ENCODE data around the gene TRAF3IP3.

The TRAF3IP3 gene, protein sequence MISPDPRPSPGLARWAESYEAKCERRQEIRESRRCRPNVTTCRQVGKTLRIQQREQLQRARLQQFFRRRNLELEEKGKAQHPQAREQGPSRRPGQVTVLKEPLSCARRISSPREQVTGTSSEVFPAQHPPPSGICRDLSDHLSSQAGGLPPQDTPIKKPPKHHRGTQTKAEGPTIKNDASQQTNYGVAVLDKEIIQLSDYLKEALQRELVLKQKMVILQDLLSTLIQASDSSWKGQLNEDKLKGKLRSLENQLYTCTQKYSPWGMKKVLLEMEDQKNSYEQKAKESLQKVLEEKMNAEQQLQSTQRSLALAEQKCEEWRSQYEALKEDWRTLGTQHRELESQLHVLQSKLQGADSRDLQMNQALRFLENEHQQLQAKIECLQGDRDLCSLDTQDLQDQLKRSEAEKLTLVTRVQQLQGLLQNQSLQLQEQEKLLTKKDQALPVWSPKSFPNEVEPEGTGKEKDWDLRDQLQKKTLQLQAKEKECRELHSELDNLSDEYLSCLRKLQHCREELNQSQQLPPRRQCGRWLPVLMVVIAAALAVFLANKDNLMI

DNA sequence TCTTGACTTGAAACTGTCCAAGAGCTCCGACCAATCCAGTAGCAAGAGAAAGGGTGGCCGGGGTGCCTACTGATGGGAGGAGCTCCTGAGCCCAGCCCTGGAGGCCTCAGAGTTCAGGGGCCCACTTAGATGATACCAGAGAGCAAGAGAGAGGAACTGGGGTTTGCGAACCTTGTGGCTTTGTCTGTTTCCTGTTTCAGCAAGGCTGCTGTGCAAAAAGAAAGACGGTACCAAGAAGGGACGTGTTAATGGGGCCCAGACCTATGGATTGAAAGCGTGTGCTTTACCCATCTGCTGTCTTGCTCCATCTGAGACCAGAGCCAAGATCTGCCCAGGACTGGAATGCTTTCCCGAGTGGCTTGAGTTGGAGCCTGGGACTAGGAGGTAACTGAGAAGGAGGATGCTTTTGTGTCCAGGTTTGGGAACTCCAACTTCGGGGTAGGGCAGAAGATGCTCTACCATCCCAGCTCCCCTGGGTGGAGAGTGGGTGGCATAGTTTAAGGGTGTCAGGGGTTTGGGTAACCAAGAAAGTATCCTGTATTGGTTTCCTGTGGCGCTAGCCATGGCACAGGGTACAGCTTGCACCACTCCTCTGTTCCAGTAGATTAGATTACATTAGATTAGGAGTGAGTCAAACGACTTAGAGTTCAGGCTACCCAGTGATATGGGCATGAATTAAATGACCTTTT is at the start of gene TRAF3IP3:
Gene TRAF3IP3, plus strand, starts transcription at position 128 of the 689 bp plus-strand sequence. CDS start 3,987 bp downstream, outside the sequence.
- DNase-seq, result no peak

GRCh38 chr1:209706622-209707021 is 49.2 kb upstream of the TRAF3IP3 start:
- DNase-seq, result no peak

GRCh38 chr1:209707308-209707707 is 48.5 kb upstream of the TRAF3IP3 start:
- DNase-seq, result no peak

DNA sequence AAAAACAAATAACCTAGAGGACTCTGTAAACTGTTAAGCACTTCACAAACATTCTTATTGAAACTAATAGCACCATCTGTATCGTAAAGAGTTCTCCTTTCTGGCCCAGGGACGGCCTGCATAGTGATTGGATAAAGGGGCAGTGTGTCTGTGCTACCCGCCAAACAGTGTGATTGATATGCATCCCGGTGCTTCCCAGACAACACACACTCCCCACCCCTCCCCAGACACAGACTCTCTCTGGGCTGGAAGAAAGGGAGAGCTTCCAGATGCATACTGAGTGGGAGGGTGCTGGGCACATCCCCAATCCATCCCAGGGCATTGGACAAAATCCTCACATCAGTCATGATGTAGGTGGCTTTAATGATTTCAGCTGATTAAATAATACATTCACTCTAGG is 47.6 kb upstream of the TRAF3IP3 start:
- no peak for DNase-seq

DNA sequence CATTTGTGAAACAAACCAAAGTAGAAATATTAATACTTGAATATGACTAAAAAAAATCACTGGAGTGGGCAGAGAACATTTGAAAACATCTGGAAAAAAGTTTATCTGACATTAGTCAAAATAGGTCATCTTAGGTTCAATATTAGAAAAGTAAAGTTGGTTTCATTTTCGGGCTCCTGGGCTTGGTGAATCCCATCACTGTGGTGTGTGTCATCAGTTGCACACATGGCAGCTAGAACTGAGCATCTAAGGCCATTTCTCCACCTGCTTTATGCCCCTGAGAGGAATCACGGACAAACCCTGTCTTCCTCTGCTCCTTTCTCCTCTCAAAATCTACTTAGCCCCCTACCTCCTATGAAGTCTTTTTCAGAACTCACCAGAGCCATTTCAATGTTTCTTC is 45.8 kb upstream of the TRAF3IP3 start:
- DNase-seq, result no peak

- no peak for DNase-seq
Measured at GRCh38 chr1:209710847-209711246, 45.0 kb upstream of the TRAF3IP3 start.

GRCh38 chr1:209714338-209714737 is 41.5 kb upstream of the TRAF3IP3 start:
- DNase-seq, result no peak

GRCh38 chr1:209715314-209715713 is 40.5 kb upstream of the TRAF3IP3 start:
- DNase-seq, result no peak

- DNase-seq, result no peak
Measured at GRCh38 chr1:209717818-209718217, 38.0 kb upstream of the TRAF3IP3 start.

DNA sequence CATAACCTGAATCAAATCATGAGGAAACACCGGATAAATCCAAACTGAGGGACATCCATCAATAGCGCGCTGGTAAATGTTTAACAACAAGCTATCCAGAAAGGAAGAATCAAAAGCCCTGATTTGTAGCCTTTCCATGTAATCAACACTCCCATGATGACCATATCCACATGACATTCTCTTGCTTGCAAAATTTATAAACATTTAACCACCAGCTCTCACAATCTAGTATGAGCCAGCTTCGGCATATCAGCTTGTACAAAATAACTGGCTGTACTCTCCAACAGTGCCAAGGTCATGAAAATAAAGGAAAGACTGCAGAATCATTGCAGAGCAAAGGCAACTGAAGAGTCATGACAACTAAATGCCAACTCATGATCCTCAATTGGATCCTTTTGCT is 35.5 kb upstream of the TRAF3IP3 start:
- DNase-seq, result no peak

DNA sequence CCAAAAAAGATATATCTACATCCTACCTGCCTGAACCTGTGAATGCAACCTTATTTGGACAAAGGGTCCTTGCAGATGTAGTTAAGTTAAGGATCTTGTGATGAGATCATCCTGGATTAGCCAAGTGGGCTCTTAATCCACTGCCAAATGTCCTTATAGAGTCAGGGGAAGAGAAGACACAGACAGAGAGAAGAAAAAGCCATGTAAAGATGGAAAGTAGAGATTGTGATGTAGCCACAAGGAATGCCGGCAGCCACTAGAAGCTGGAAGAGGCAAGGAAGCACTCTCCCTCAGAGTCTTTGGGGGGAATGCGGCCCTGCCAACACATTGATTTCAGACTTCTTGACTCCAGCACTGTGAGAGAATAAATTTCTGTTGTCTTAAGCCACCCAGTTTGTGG is 35.0 kb upstream of the TRAF3IP3 start:
- DNase-seq, result no peak

DNA sequence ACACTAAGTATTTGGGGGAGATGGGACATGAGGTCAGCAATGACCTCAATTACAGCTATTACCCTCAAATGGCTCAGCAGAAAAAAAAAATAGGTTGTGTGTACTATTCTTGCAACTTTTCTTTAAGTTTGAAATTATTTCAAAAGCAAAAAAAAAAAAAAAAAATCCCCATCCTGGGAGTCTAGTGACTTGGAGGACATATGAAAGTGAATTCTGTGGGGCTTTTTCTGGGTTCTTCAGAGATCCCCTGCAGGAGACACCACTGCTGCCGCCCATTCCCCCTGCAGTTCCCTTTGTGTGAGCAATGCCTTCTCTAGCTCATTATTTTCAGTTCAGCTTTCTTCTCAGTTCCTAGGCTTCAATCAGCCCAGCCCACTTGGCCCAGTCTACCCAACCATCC is 34.5 kb upstream of the TRAF3IP3 start:
- DNase-seq, result no peak

DNA sequence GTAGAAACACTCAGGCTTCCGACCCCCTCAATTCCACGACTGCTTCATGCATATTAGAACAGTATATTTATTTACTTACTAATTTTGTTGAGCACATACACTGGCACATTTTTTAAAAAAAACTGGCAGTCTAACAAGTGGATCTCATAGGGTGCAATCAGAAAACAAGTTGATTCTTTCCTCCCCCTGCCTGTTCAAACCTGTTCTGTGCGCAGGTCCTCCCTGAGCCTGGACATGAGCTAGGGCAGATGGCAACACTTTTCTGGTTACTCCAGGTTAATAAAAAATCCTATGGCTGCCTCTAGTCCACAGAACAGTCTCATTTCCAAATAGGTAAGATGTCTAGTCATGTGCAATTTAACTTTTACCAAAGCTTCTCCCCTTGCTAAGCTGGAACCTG is 32.6 kb upstream of the TRAF3IP3 start:
- DNase-seq, result no peak

DNA sequence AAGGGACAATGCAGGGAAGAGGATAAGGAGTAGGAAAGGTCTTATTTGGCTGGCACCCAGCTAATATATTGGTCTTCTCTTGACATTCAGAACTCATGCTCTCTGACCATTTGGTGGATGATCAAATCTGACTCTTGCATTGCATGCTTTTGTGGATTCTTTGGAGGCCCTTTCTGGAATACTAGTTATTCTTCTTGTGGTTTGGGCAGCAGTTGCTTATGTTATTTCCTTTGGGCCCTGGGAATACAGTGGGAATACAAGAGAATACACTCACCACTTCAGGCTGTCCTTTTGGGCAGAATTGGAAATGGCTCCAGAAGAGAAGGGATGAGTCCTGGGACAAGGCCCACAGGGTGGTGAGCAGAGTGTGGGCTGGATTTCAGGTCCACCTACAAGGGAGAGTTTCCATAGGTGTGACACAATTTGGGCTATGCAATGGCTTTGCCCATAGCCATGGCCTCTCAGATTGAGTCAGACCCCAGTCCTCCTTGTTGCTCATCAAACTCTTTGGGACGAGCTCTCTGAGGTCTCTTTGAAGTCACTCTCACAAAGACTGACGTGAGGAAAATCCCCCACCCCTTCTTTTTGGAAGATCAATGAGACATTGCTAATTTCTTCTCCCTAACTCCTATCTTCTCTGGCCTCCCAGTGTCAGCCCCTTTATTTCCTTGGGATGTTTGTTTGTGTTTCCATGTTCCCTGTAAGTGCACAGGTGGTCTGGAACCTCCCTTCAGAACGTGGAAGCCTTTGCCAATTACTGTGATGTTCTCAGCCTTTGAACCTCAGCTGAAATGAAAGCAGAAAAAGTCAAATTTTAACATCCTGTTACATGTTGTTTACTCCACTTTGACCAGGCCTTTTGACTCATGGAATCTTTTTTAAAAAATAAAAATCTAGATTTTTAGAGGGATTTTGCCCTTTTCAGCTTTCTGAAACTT is 31.8 kb upstream of the TRAF3IP3 start:
- no peak for DNase-seq

DNA sequence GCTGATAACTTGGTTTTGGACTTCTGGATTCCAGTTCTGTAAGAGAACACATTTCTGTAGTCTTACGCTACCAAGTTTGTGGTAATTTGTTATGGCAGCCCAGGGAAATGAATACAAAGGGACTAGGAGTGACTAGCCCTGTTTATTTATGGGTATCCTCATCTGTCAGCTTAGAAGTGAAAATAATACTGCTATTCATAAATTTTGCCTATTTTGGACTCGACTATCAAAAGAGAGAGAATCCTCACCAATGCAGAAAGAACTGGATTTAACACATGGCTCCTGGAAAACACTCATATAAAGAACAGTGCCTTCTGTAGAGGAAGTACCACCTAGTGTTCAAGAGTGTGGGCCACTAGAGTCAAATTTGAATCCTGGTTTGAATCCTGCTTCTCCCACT is 28.6 kb upstream of the TRAF3IP3 start:
- no peak for DNase-seq

DNA sequence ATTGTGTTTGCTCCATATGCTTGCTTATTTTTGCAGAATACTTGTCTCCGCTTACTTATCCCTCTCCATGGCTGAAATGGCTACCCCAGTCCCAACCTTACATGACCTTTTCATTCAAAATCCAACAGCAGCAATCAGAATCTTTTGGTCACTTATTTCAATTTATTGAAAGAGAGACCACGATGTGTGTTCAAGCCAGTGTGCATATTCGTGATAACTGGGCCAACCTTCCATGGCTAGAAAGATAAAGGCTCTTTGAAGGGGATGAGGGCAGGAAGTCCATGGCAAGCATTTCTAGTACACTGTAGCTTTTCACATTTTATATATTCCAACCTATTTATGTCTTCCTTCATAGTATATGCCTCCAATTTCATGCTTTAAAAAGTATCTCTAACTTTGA is 28.1 kb upstream of the TRAF3IP3 start:
- DNase-seq, result no peak

DNA sequence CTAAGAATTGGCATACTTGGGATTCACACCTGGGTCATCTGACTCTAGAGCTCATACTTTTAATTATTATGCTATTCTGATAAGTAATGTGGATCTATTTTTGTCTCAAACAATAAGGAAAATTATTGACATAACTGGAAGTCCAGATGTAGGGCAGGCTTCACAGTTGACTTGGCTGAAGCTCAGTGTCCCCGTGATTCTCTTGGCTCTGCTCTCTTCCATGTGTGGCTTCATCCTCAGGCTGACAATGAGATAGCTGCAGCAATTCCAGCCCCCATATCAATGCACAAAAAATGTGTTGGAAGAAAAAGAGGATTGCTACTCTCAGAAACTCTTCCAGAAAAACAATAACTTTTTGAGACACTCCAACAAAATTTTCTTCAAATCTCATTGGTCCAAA is 27.4 kb upstream of the TRAF3IP3 start:
- no peak for DNase-seq

- DNase-seq, result no peak
Measured at GRCh38 chr1:209729436-209729835, 26.4 kb upstream of the TRAF3IP3 start.

DNA sequence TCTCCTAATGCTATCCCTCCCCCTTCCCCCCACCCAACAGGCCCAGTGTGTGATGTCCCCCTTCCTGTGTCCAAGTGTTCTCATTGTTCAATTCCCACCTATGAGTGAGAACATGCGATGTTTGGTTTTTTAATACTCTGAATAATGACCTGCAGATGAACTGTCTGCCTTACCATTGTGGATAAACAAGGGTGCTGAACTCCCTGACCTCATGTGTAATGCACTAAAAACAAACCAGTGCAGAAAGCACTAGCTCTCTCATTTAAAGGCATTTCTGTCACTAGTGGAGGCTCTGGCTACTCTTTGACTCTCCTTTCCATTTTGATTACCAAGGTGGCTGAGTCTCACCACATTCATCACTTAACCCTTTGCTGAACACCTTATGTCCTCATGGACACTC is 23.1 kb upstream of the TRAF3IP3 start:
- DNase-seq, result no peak

- no peak for DNase-seq
Measured at GRCh38 chr1:209733409-209734192, 22.3 kb upstream of the TRAF3IP3 start.

DNA sequence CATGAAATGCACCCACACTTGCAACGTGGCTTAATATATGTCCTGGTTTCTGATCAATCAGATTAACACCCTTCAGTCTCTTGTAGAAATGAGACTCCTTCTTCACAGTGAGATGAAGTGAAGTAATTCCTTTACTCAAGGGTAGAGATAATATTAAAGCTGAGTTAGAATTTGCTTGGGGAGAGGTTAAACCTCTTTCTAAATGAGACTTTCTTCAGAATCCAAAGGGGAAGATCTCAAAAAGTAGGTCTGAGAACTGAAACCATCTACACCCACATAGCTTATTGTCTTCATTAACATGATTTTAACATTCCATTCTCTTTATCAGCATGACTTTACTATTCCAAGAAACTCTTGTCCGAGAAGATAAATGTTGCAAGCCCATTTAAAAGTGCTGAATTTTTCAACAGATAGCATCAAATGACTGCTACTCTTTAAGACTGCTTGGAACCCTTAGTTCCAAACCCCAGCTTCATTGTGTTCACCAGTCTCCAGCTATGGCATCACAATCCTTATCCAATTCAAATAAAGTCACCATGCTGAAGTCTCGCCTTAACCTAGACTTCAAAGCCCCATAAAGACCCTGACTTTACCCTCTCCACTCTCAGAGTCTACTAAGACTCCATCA is 19.2 kb upstream of the TRAF3IP3 start:
- no peak for DNase-seq

GRCh38 chr1:209737118-209737505 is 18.7 kb upstream of the TRAF3IP3 start:
- DNase-seq, result no peak
